Iris pigment epithelial cell (primary cell): Measurements from ENCODE around the gene BTBD18.
"Not testable (repeated sequence)": the region's sequence is repeated elsewhere in the genome, so short reads cannot be mapped to it uniquely, and the experiment has no call there.

Experiments
- DNase-seq: peaks from one replicate; pipeline ENCODE4 v3.0.0-alpha.2; 2011; ENCODE audit warnings: low read depth

The BTBD18 gene

GRCh38 chr11:57732661-57733060 lies 19.0 kb downstream of the BTBD18 start:
- no peak for DNase-seq

DNA sequence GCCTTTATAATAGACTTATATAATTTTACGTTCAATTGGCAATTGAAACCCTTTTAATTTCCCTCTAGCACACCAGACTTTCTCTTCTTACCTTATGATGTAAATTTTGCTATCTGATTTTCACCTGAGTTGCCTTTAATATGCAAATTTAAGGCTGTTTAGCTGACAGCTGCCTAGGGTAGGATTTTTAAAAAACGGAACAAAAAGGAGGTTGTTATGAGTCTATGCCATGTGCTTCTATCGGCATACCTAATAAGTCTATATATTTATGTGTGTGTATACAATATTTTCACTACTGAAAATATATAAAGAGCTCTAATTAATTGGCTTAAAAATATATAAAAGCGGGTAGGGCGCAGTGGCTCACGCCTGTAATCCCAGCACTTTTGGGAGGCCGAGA lies 22.1 kb downstream of the BTBD18 start:
- no peak for DNase-seq

- DNase-seq, result no peak
These were observed 22.8 kb downstream of the BTBD18 start for GRCh38 chr11:57728829-57729228.

DNA sequence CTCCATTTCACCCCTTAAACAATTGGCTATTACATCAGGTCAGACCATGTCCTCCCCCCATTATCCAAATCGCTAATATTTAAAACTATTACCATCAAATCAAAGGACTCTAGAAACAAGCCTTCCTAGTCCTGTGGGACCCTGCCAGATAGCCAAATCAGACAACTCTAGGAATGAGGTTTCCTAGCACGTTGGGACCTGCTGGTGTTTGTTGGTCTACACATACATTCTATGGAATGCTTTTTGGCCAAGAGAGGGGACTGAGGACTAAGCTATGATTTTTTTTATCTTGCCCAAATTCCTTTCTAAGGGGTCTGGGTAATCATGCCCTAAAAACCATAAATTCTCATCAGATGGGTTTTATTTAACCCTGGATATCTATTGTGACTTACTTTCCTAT lies 24.4 kb downstream of the BTBD18 start:
- DNase-seq, result no peak

- DNase-seq, result not testable (repeated sequence)
These were observed 34.9 kb downstream of the BTBD18 start for GRCh38 chr11:57716726-57717125.

DNA sequence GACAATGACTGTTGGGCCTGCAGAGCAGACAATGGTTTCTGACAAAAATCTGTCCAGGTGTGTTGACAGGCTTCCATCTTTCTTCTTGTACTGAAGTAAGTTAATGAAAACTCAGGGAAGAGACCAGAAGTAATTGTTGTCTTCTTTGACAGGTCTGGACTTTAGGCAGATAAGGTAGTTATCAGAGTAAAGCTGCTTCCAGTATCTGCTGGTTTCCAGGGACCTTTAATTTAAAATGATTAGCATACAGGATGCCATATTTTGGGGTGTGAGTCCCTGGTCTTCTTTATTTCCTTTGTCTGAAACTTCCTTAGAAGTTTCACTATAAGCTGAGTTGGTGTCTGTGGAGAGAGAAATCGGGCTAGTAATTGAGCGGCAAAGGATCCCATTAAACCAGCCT lies 37.8 kb downstream of the BTBD18 start:
- no peak for DNase-seq

GRCh38 chr11:57712256-57713150 lies 39.1 kb downstream of the BTBD18 start, which contains the start of gene TMX2:
TSS of gene TMX2 (plus strand) at chr11:57712593. CDS start at chr11:57712619, 26 bp downstream.
- DNase-seq, result peak; percentile 100

GRCh38 chr11:57711414-57712255 lies 40.0 kb downstream of the BTBD18 start, which contains the start of gene MED19:
TSS of gene MED19 (minus strand) at chr11:57712215. CDS start at chr11:57712179, 36 bp downstream.
- DNase-seq, result peak; percentile 80

DNA sequence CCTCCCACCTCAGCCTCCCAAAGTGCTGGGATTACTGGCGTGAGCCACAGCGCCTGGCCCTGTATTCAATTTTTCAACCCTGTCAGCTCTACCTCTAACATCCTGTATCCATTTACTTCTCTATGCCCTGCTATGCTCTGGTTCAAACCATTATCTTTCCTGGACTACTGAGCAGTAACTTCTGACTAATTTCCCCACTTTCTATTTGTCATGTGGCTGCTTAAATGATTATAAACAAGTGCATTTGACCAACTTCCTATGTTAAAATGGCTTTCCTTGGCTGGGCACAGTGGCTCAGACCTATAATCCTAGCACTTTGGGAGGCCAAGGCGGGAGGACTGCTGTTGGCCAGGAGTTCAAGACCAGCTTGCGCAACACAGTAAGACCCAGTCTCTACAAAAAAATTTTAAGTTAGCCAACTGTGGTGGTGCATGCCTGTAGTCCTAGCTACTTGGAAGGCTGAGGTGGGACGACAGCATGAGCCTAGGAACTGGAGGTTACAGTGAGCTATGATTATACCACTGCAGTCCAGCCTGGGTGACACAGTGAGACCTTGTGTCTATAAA lies 41.7 kb downstream of the BTBD18 start:
- DNase-seq, result no peak

- DNase-seq, result not testable (repeated sequence)
These were observed 46.2 kb downstream of the BTBD18 start for GRCh38 chr11:57705432-57705831.

- DNase-seq, result no peak
These were observed 46.7 kb downstream of the BTBD18 start for GRCh38 chr11:57704932-57705331.

DNA sequence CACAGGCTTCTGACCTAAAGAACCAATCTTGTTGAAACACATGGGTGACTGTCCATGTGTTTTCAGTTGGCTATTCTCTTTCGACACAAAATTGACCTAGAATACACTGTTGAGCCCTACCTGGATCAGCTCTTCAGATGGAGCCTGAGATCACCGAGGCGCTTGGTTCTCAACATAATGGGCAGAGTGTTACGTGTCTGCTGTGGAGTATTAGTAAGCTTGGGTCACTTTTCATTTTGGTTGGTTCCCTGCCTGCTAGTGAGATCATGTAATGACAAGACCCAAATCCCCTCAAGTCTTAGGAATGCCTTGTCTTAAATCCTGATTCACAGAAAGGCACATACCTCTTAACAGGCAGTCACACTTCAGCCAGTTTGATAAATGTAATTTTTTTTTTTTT lies 48.3 kb downstream of the BTBD18 start:
- no peak for DNase-seq

- DNase-seq, result no peak
These were observed 51.2 kb downstream of the BTBD18 start for GRCh38 chr11:57700425-57700824.

DNA sequence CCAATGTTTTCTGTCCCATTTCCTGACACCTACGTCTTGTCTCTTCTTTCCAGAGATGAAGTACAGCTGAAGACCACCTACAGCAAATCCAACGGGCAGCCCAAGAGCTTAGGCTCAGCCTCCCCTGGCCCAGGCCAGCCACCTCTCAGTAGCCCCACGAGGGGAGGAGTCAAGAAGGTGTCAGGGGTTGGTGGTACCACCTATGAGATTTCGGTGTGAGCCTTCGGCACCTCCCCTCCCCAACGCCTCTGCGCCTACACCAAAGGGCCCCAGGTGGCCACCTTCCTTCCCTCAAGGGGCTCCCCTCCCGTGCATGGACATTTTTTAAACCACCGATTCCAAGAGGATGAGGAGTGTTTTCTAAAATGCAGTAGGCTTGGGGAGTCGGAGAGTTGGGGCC lies 51.8 kb downstream of the BTBD18 start:
- no peak for DNase-seq

GRCh38 chr11:57698843-57699365 lies 52.7 kb downstream of the BTBD18 start:
- no peak for DNase-seq
